Breast epithelium (tissue), 3 donors: ENCODE measurements around the gene SNX6.

Source experiments
- POLR2AphosphoS5 ChIP-seq, 3 donors: sonication (generic); formaldehyde crosslinking; IDR thresholded peaks; one replicate each; pipeline ENCODE4 v1.6.1; 2017; ENCODE audit warnings: antibody characterized with exemption in 3 of 3
- TF ChIP-seq, protein P1 (sequence below), 3 donors: fragments of 450-650 bp; IDR thresholded peaks; one replicate each; pipeline ENCODE4 v1.5.1; 2016 to 2017; ENCODE audit warnings: antibody characterized with exemption in 3 of 3, mild to moderate bottlenecking in 3 of 3, moderate library complexity in 3 of 3

DNA sequence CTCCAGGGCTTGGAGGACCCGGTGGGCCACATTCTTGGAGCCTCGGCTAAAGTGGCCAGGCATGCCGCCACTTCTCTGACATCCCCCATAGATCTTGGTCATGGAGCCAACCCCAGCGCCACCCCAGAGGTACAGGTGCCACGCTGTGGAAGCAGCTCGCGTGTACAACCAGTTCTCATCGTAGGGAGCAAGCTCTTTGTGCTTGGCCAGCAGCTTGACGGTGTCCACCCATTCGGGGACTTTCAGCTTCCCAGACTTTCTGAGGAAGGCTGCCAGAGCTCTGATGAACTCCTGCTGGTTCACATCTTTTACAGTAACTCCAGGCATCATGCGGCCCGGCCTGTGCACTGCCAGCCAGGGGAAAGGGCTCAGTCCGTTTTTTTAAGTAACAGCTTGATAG lies 61.1 kb downstream of the SNX6 start:
- TF ChIP-seq, protein P1, sequence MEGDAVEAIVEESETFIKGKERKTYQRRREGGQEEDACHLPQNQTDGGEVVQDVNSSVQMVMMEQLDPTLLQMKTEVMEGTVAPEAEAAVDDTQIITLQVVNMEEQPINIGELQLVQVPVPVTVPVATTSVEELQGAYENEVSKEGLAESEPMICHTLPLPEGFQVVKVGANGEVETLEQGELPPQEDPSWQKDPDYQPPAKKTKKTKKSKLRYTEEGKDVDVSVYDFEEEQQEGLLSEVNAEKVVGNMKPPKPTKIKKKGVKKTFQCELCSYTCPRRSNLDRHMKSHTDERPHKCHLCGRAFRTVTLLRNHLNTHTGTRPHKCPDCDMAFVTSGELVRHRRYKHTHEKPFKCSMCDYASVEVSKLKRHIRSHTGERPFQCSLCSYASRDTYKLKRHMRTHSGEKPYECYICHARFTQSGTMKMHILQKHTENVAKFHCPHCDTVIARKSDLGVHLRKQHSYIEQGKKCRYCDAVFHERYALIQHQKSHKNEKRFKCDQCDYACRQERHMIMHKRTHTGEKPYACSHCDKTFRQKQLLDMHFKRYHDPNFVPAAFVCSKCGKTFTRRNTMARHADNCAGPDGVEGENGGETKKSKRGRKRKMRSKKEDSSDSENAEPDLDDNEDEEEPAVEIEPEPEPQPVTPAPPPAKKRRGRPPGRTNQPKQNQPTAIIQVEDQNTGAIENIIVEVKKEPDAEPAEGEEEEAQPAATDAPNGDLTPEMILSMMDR (IDR thresholded peaks at IDR 0.05), result no peak
- TF ChIP-seq POLR2AphosphoS5 (IDR thresholded peaks at IDR 0.05), result no peak
